ENCODE data around the gene ZNF793. TPM values are rescaled to one million over a fixed set of nuclear protein-coding genes. Genes with fewer than 3 reads are reported as not detected.

Gene ZNF793
- total RNA-seq, 6 experiments from 2014 or later, result 0.18 to 0.80 (median 0.36) TPM

GRCh38 chr19:37563518-37563917 lies 56.8 kb downstream of the ZNF793 start:
- H3K4me1 ChIP-seq, result no peaks in the 10 kb centered on the region
- H3K9me3 ChIP-seq, result peaks cover 0 to 82% (median 59%) of the 10 kb centered on the region in 4 donors
- peaks cover 0 to 7% (median 0%) of the 10 kb centered on the region in 4 donors for H3K36me3 ChIP-seq
- ATAC-seq, result no peak
- H3K27me3 ChIP-seq, result no peaks in the 10 kb centered on the region
- intact Hi-C loops (cut with DNase I), result no loop called here
- TF ChIP-seq CTCF (IDR thresholded peaks at IDR 0.05) (no peak), POLR2A (IDR thresholded peaks at IDR 0.05) (no peak)
- 75% methylated on average over 3 of the region's 3 CpGs for WGBS (ENCODE audit: insufficient coverage, low coverage, low lambda C conversion rate, missing lambda C conversion rate)
- H3K4me3 ChIP-seq, result no peak overlapping the region
- no peak for DNase-seq
- H3K27ac ChIP-seq, result no peak overlapping the region

GRCh38 chr19:37564624-37565369 lies 58.1 kb downstream of the ZNF793 start:
- H3K4me3 ChIP-seq, result no peak overlapping the region
- H3K4me1 ChIP-seq, result no peaks in the 10 kb centered on the region
- DNase-seq, result no peak
- no peak overlapping the region for H3K27ac ChIP-seq
- WGBS (ENCODE audit: insufficient coverage, low coverage, low lambda C conversion rate, missing lambda C conversion rate), result 96% methylated on average over 7 of the region's 7 CpGs
- no peak for TF ChIP-seq POLR2A (IDR thresholded peaks at IDR 0.05)
- TF ChIP-seq CTCF (IDR thresholded peaks at IDR 0.05), result no peak
- peaks cover 0 to 85% (median 59%) of the 10 kb centered on the region in 4 donors for H3K9me3 ChIP-seq
- peaks cover 0 to 5% (median 0%) of the 10 kb centered on the region in 4 donors for H3K36me3 ChIP-seq
- ATAC-seq, result no peak
- H3K27me3 ChIP-seq, result no peaks in the 10 kb centered on the region
- intact Hi-C loops (cut with DNase I), result no loop called here

- Histone ChIP-seq H3K9me3 (peaks cover 0 to 86% (median 58%) of the 10 kb centered on the region in 4 donors), H3K4me1 (no peaks in the 10 kb centered on the region), H3K27me3 (no peaks in the 10 kb centered on the region), H3K4me3 (no peak overlapping the region), H3K36me3 (peaks cover 0 to 5% (median 0%) of the 10 kb centered on the region in 4 donors), H3K27ac (no peak overlapping the region)
- ATAC-seq, result no peak
- no peak for DNase-seq
- intact Hi-C loops (cut with DNase I), result no loop called here
- TF ChIP-seq POLR2A (IDR thresholded peaks at IDR 0.05) (no peak), CTCF (IDR thresholded peaks at IDR 0.05) (no peak)
Measured at GRCh38 chr19:37565370-37565669, 58.6 kb downstream of the ZNF793 start.

GRCh38 chr19:37572203-37572602 lies 65.5 kb downstream of the ZNF793 start:
- intact Hi-C loops (cut with DNase I), result no loop called here
- DNase-seq, result no peak
- no peak for ATAC-seq

More at GRCh38 chr19:37572203-37572602, 65.5 kb downstream of the ZNF793 start:
- H3K27me3 ChIP-seq, result no peaks in the 10 kb centered on the region
- TF ChIP-seq CTCF (IDR thresholded peaks at IDR 0.05) (no peak), POLR2A (IDR thresholded peaks at IDR 0.05) (no peak)
- no peaks in the 10 kb centered on the region for H3K4me1 ChIP-seq
- H3K36me3 ChIP-seq, result peaks cover 0 to 5% (median 0%) of the 10 kb centered on the region in 4 donors
- peaks cover 0 to 35% (median 21%) of the 10 kb centered on the region in 4 donors for H3K9me3 ChIP-seq
- H3K27ac ChIP-seq, result no peak overlapping the region
- no peak overlapping the region for H3K4me3 ChIP-seq
